CD1c-positive myeloid dendritic cell (primary cell): ENCODE measurements around the gene LTBR.
"Not testable (repeated sequence)": the region's sequence is repeated elsewhere in the genome, so short reads cannot be mapped to it uniquely, and the experiment has no call there.

Experiments
- DNase-seq: peaks from one replicate; pipeline ENCODE4 v3.0.0-alpha.2; 2016; ENCODE audit errors: extremely low spot score

LTBR gene

GRCh38 chr12:6383572-6384498, at the start of gene LTBR:
Gene LTBR, plus strand, starts transcription at chr12:6384162. Its CDS starts 197 bp downstream, at chr12:6384359.
- peak; percentile 96 for DNase-seq

- no peak for DNase-seq
These were observed 49.6 kb upstream of the LTBR start for GRCh38 chr12:6334359-6334758.

GRCh38 chr12:6334940-6335450, 49.0 kb upstream of the LTBR start:
- peak; percentile 59 for DNase-seq

- peak; percentile 92 for DNase-seq
These were observed 48.4 kb upstream of the LTBR start for GRCh38 chr12:6335451-6336078.

GRCh38 chr12:6336079-6336888, 47.7 kb upstream of the LTBR start:
- peak; percentile 93 for DNase-seq

- DNase-seq = no peak
These were observed 46.8 kb upstream of the LTBR start for GRCh38 chr12:6336889-6337853.

- no peak for DNase-seq
These were observed 46.0 kb upstream of the LTBR start for GRCh38 chr12:6337958-6338433.

- DNase-seq = not testable (repeated sequence)
These were observed 45.4 kb upstream of the LTBR start for GRCh38 chr12:6338536-6338935.

GRCh38 chr12:6338955-6339354, 45.0 kb upstream of the LTBR start:
- DNase-seq = no peak

- no peak for DNase-seq
These were observed 43.8 kb upstream of the LTBR start for GRCh38 chr12:6340032-6340638.

- peak; percentile 73 for DNase-seq
These were observed 43.1 kb upstream of the LTBR start for GRCh38 chr12:6340745-6341416.

GRCh38 chr12:6341417-6342139, 42.4 kb upstream of the LTBR start, which contains the start of gene TNFRSF1A:
Gene TNFRSF1A, minus strand, starts transcription at chr12:6342076. Its CDS starts 262 bp downstream, at chr12:6341814.
- peak; percentile 65 for DNase-seq

GRCh38 chr12:6342140-6342889, 41.6 kb upstream of the LTBR start:
- DNase-seq = no peak

- no peak for DNase-seq
These were observed 40.4 kb upstream of the LTBR start for GRCh38 chr12:6343518-6343917.

- not testable (repeated sequence) for DNase-seq
These were observed 39.8 kb upstream of the LTBR start for GRCh38 chr12:6344101-6344660.

GRCh38 chr12:6345319-6346091, 38.5 kb upstream of the LTBR start:
- peak; percentile 73 for DNase-seq
